GM12864 (cell line): Measurements from ENCODE around the gene KCNAB2.
"Not testable (repeated sequence)": the region's sequence is repeated elsewhere in the genome, so short reads cannot be mapped to it uniquely, and the experiment has no call there.

Source experiments
- DNase-seq: peaks from one replicate; pipeline ENCODE4 v3.0.0-alpha.2; 2011; ENCODE audit warnings: low read depth
- H3K4me3 ChIP-seq: 2 replicates; pipeline ENCODE4 v1.5.1; 2011; ENCODE audit warnings: mild to moderate bottlenecking, low read depth, low read length, control low read depth
- TF ChIP-seq, protein P1 (sequence below): IDR thresholded peaks from 2 replicates; pipeline ENCODE4 v1.5.1; 2011; ENCODE audit warnings: low read depth, mild to moderate bottlenecking, moderate library complexity, low read length, control low read depth, inconsistent platforms; ENCODE audit errors: missing control alignments

KCNAB2 gene

GRCh38 chr1:6056572-6056948, 10.9 kb downstream of the KCNAB2 start:
- no peak overlapping the region for H3K4me3 ChIP-seq
- DNase-seq: no peak
- TF ChIP-seq, protein P1, sequence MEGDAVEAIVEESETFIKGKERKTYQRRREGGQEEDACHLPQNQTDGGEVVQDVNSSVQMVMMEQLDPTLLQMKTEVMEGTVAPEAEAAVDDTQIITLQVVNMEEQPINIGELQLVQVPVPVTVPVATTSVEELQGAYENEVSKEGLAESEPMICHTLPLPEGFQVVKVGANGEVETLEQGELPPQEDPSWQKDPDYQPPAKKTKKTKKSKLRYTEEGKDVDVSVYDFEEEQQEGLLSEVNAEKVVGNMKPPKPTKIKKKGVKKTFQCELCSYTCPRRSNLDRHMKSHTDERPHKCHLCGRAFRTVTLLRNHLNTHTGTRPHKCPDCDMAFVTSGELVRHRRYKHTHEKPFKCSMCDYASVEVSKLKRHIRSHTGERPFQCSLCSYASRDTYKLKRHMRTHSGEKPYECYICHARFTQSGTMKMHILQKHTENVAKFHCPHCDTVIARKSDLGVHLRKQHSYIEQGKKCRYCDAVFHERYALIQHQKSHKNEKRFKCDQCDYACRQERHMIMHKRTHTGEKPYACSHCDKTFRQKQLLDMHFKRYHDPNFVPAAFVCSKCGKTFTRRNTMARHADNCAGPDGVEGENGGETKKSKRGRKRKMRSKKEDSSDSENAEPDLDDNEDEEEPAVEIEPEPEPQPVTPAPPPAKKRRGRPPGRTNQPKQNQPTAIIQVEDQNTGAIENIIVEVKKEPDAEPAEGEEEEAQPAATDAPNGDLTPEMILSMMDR: no peak

- no peak for DNase-seq
- TF ChIP-seq, protein P1: no peak
Measured at GRCh38 chr1:6057170-6057845, 11.6 kb downstream of the KCNAB2 start.

DNA sequence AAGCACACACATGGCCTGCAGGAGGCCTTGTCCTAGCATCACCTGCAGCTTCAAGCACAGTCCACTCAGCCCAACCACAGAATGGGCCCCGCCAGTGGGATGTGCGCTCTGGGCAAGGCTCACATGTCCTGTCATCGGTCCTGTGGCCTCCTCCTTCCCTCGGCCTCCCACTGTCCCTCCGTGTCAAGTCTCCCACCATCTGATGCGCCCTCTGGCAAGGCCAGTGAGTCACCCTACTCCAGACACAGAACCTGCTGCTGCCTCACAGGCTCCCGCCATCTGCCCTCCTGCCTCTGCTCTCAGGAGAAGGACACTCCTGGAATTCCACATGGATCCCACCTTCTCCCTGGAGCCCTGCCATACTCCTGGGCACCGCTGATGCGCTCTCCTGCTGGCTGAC, 14.2 kb downstream of the KCNAB2 start:
- TF ChIP-seq, protein P1: no peak
- no peak overlapping the region for H3K4me3 ChIP-seq
- no peak for DNase-seq

More at GRCh38 chr1:6057170-6057845, 11.6 kb downstream of the KCNAB2 start:
- H3K4me3 ChIP-seq: no peak overlapping the region

DNA sequence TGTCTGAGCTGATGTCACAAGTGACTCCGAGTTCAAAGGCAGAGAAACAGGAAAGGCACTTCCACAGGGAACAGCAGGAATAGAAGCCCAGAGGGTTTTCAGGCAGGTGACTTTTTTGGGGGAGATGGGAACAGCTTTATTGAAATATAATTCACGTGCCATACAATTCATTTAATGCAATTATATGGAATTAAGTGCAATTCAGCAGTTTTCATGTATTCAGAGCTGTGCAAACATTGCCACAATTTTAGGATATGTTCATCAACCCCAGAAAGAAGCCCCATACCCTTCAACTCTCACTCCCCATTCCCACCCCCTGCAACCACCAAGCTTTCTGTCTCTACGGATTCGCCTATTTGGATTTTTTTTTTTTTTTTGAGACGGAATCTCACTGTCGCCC, 17.0 kb downstream of the KCNAB2 start:
- TF ChIP-seq, protein P1: no peak
- no peak for DNase-seq
- no peak overlapping the region for H3K4me3 ChIP-seq

- not testable (repeated sequence) for DNase-seq
Measured at GRCh38 chr1:6063532-6064053, 17.9 kb downstream of the KCNAB2 start.

DNA sequence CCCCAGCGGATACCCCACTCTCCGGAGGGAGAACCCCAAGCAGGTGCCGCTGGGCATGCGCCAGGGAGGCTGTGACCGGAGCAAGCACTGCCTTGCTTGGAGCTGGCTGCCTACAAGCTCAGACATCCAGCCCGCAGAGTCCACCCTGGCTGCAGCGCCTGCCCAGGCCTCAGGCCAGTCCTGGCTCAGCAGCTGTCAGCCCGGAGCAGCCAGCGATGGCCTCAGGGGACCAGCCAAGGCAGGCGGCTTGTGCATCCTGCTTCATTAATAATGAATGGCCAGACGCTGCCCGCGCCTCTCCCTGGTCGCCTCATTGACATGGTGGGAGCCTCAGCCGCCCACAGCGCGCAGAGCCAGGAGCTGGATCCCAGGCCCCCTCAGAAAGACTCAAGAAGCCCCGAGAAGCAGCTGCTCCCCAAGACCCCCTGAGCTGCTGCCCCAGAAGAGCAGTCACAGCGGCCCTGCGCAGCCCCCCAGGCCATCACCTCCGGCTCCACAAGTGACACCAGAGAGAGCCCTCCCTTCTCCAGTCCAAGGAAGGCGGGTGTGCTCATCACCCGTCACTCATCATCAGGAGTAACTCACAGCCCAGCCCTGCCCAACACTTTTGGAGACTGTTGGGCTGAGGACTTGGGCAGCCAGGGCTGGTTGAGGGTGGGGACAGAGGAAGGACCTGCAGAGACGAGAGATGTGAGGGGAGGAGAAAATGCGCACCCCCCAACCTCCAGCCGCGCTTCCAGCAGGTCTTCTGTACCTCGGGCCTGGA, 19.6 kb downstream of the KCNAB2 start:
- TF ChIP-seq, protein P1: no peak
- no peak overlapping the region for H3K4me3 ChIP-seq
- DNase-seq: no peak

More at GRCh38 chr1:6063532-6064053, 17.9 kb downstream of the KCNAB2 start:
- not testable (repeated sequence) for H3K4me3 ChIP-seq

- no peak for DNase-seq
- no peak overlapping the region for H3K4me3 ChIP-seq
- TF ChIP-seq, protein P1: no peak
Measured at GRCh38 chr1:6066680-6067079, 21.0 kb downstream of the KCNAB2 start.
